ENCODE results near the gene IFFO2.

IFFO2 gene

GRCh38 chr1:18899363-18900049, 57.0 kb downstream of the IFFO2 start:
- TF ChIP-seq EZH2phosphoT487 (IDR thresholded peaks at IDR 0.05; ENCODE audit: borderline replicate concordance): no peak
- no peak for TF ChIP-seq CTCF (conservative IDR thresholded peaks at IDR 0.05; ENCODE audit: low read length)
- H3K9me3 ChIP-seq (ENCODE audit: insufficient read depth, low read depth, low read length): no peaks in the 10 kb centered on the region
- peaks cover 3% of the 10 kb centered on the region for H4K20me1 ChIP-seq (ENCODE audit: insufficient read depth, low read length, poor library complexity, severe bottlenecking)
- peak overlapping the region; percentile 67 for H3K9ac ChIP-seq (ENCODE audit: low read depth, low read length, poor library complexity, severe bottlenecking)
- peaks cover 18% of the 10 kb centered on the region; the same call in 1 of the 2 replicates for H3K79me2 ChIP-seq (ENCODE audit: insufficient read depth, low read length)
- H3K27me3 ChIP-seq (ENCODE audit: insufficient read depth, low read length, poor library complexity, severe bottlenecking): no peaks in the 10 kb centered on the region
- no peaks in the 10 kb centered on the region for H3K36me3 ChIP-seq (ENCODE audit: insufficient read depth, low read length)
- H3K4me1 ChIP-seq (ENCODE audit: insufficient read depth, low read length, poor library complexity, severe bottlenecking): peaks cover 39% of the 10 kb centered on the region
- H3K9me2 ChIP-seq (replicated peaks; ENCODE audit: low read depth, low read length): no peaks in the 10 kb centered on the region
- peak overlapping the region; percentile 80 for H3K4me2 ChIP-seq (ENCODE audit: low read depth, low read length, poor library complexity, severe bottlenecking)
- no peak overlapping the region for H2AFZ ChIP-seq (ENCODE audit: low read length)
- H3K4me3 ChIP-seq (ENCODE audit: low read length, poor library complexity, severe bottlenecking): peak overlapping the region; percentile 94
- no peaks in the 10 kb centered on the region for H3F3A ChIP-seq (ENCODE audit: low read depth)

DNA sequence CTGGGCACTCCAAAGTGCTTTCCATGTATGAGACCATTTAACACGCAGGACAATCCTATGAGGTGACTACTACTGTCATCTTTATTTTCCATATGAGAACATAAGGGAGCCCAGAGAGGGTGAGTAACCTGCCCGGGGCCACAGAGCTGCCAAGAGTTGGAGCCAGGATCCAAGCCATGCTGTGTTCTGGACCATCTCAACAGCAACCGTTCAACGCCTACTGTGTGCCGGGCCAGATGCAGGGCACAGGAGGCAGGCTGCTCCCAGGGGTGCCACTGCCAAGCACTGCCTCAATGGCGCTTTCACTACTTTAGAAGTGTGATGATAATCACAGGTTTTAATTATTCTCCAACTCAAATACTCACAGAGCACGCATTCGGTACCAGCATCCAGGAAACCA, 57.9 kb downstream of the IFFO2 start:
- Histone ChIP-seq H4K20me1 (ENCODE audit: insufficient read depth, low read length, poor library complexity, severe bottlenecking) (peaks cover 3% of the 10 kb centered on the region), H3K36me3 (ENCODE audit: insufficient read depth, low read length) (no peaks in the 10 kb centered on the region), H3K27me3 (ENCODE audit: insufficient read depth, low read length, poor library complexity, severe bottlenecking) (no peaks in the 10 kb centered on the region), H3F3A (ENCODE audit: low read depth) (no peaks in the 10 kb centered on the region), H3K79me2 (ENCODE audit: insufficient read depth, low read length) (peaks cover 18% of the 10 kb centered on the region; the same call in 1 of the 2 replicates), H3K9me2 (replicated peaks; ENCODE audit: low read depth, low read length) (no peaks in the 10 kb centered on the region), H3K4me3 (ENCODE audit: low read length, poor library complexity, severe bottlenecking) (no peak overlapping the region), H3K4me1 (ENCODE audit: insufficient read depth, low read length, poor library complexity, severe bottlenecking) (peaks cover 38% of the 10 kb centered on the region), H2AFZ (ENCODE audit: low read length) (no peak overlapping the region), H3K9me3 (ENCODE audit: insufficient read depth, low read depth, low read length) (no peaks in the 10 kb centered on the region), H3K9ac (ENCODE audit: low read depth, low read length, poor library complexity, severe bottlenecking) (no peak overlapping the region), H3K4me2 (ENCODE audit: low read depth, low read length, poor library complexity, severe bottlenecking) (no peak overlapping the region)
- TF ChIP-seq EZH2phosphoT487 (IDR thresholded peaks at IDR 0.05; ENCODE audit: borderline replicate concordance) (no peak), CTCF (conservative IDR thresholded peaks at IDR 0.05; ENCODE audit: low read length) (no peak)

- H3K36me3 ChIP-seq (ENCODE audit: insufficient read depth, low read length): no peaks in the 10 kb centered on the region
- H3K27me3 ChIP-seq (ENCODE audit: insufficient read depth, low read length, poor library complexity, severe bottlenecking): no peaks in the 10 kb centered on the region
- H2AFZ ChIP-seq (ENCODE audit: low read length): no peak overlapping the region
- H3K9ac ChIP-seq (ENCODE audit: low read depth, low read length, poor library complexity, severe bottlenecking): no peak overlapping the region
- H3K9me2 ChIP-seq (replicated peaks; ENCODE audit: low read depth, low read length): no peaks in the 10 kb centered on the region
- no peaks in the 10 kb centered on the region for H4K20me1 ChIP-seq (ENCODE audit: insufficient read depth, low read length, poor library complexity, severe bottlenecking)
- H3F3A ChIP-seq (ENCODE audit: low read depth): no peaks in the 10 kb centered on the region
- H3K79me2 ChIP-seq (ENCODE audit: insufficient read depth, low read length): peaks cover 7% of the 10 kb centered on the region; the same call in 1 of the 2 replicates
- H3K4me3 ChIP-seq (ENCODE audit: low read length, poor library complexity, severe bottlenecking): no peak overlapping the region
- H3K4me2 ChIP-seq (ENCODE audit: low read depth, low read length, poor library complexity, severe bottlenecking): no peak overlapping the region
- no peaks in the 10 kb centered on the region for H3K9me3 ChIP-seq (ENCODE audit: insufficient read depth, low read depth, low read length)
- no peak for TF ChIP-seq EZH2phosphoT487 (IDR thresholded peaks at IDR 0.05; ENCODE audit: borderline replicate concordance)
- TF ChIP-seq CTCF (conservative IDR thresholded peaks at IDR 0.05; ENCODE audit: low read length): no peak
- peaks cover 16% of the 10 kb centered on the region for H3K4me1 ChIP-seq (ENCODE audit: insufficient read depth, low read length, poor library complexity, severe bottlenecking)
Measured at GRCh38 chr1:18895317-18895716, 61.2 kb downstream of the IFFO2 start.

Measured in Loucy (cell line).